GM18508 (cell line): ENCODE data around the gene ADAMTS12.

ENCODE experiments used
- ATAC-seq: cut with Tn5 transposase; IDR thresholded peaks from one replicate; pipeline ENCODE4 v1.9.1; 2021; ENCODE audit warnings: moderate number of reproducible peaks; ENCODE audit not compliant: insufficient read depth, unreplicated experiment

ADAMTS12 gene

DNA sequence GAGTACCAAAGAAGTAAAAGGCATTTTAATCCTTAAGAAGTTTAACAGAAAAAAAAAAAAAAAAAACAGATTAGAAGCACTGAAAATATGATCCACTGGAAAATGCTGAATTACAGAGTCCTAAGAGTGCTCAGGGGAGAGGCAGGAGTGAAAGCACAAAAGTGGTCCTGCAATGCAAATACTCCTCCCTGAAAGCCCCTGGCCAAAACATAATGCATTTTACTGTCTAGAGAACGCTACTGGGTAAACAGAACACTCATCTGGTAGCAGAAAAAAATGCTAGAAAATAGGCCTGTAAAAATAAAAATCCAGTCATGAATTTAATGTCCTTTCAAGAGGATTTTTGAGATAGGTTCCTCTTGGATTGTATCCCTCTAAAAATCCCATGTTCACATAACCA, 81.9 kb downstream of the ADAMTS12 start:
- ATAC-seq = no peak

- no peak for ATAC-seq
Observed at GRCh38 chr5:33808699-33809098, 83.1 kb downstream of the ADAMTS12 start.

- ATAC-seq = no peak
Observed at GRCh38 chr5:33807771-33808170, 84.0 kb downstream of the ADAMTS12 start.

GRCh38 chr5:33806738-33807442, 84.9 kb downstream of the ADAMTS12 start:
- no peak for ATAC-seq

- ATAC-seq = no peak
Observed at GRCh38 chr5:33801292-33801691, 90.5 kb downstream of the ADAMTS12 start.

- ATAC-seq = no peak
Observed at GRCh38 chr5:33800241-33800950, 91.4 kb downstream of the ADAMTS12 start.

GRCh38 chr5:33795496-33795895, 96.3 kb downstream of the ADAMTS12 start:
- no peak for ATAC-seq

DNA sequence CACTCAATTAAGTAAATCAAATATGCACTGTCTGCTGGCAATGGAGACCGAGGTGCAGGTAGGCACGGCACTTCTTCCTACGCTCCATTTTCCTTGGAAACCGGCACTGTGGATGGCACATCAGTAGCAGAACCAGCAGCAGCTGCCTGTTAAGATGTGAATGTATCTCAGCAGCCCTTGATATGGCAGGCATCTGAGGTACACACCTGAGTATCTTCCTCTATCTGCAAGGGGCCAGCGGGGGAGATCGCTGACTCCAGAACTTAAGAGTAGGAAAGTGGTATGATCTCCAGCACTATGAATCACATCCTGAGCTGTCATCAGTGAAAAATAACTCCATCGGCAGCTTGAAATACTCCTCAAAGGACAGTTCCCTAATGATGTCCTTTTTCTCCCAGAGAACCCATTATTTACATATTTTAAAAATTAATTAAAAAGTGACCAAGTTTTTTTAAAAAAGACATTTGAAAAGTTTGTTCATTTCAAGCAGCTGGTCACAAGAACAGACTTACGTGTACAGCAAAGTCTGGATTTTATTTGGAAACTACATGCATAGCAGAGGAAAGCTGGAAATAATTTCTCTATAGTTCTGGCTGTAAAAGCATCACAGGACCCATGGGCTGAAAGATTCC, 97.1 kb downstream of the ADAMTS12 start:
- no peak for ATAC-seq

- ATAC-seq = no peak
Observed at GRCh38 chr5:33793836-33794549, 97.8 kb downstream of the ADAMTS12 start.

DNA sequence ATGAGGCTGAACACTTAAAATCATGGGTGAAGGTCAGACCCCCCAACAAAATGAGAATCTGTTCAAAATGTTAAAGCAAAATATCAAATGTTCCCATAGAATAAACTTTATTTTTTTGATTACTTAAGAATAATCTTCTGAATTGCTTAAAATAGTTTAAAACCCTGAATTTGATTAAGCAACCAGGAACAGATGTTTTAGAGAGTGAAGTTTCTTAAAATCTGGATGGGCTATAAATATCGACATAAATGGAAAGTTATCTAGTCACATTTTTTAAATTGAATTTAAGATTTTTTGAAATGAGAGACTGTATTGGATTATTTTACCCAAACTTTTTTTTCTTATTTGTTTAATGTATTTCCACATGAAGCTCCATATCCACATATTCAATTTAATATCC, 98.5 kb downstream of the ADAMTS12 start:
- ATAC-seq = no peak

DNA sequence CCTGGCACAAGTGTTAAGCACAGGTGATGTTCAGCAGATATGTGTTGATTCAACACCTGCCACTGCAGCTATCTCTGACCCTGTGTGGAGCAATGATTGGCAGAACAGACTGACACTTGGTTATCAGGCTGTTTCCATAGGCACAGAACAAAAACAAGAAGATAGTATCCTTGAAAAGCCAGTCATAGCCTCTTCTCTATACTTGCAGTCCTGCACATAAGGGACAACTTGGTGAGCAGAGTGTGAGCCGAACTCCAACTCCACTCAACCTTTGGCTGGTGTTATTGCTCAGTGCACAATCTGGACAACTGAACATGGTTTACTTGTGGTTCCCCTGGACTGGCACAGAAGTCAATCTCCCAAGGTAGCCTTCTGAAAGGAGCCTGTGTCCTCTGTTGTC, 99.2 kb downstream of the ADAMTS12 start:
- ATAC-seq = no peak

- ATAC-seq = no peak
Observed at GRCh38 chr5:33789567-33789957, 102.2 kb downstream of the ADAMTS12 start.

GRCh38 chr5:33788922-33789566, 102.7 kb downstream of the ADAMTS12 start:
- ATAC-seq = no peak

DNA sequence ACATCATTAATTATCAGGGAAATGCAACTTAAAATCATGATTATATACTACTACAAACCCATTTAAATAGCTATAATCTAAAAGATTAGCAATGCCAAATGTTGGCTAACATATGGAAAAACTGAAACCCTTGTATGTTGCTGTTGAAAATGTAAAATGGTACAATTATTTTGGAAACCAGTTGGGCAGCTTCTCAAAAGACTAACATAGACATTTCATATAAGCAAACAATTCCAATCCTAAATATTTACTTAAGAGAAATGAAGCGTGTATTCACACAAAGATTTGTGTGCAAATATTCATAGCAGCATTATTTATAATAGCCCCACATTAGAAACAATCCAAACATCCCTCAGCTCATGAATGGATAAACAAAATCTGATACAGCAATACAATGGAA, 106.2 kb downstream of the ADAMTS12 start:
- ATAC-seq = no peak

DNA sequence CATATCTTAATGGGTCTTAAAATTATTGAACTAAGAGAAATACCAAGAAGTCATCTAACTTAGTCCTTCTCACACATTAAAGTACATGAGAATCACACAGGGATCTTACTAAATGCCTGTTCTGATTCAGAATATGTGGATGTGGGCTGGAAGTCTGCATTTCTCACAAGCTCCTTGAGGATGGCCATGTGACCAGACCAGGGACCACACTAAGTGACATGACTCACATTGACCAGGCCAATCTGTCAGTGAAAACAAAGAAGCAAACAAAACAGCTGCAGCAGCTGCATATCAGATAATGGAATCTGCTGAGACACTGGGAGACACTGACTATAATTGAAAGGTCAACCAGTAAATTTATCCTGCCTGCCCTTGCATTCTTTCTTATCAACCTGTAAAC, 110.5 kb downstream of the ADAMTS12 start:
- ATAC-seq = no peak

DNA sequence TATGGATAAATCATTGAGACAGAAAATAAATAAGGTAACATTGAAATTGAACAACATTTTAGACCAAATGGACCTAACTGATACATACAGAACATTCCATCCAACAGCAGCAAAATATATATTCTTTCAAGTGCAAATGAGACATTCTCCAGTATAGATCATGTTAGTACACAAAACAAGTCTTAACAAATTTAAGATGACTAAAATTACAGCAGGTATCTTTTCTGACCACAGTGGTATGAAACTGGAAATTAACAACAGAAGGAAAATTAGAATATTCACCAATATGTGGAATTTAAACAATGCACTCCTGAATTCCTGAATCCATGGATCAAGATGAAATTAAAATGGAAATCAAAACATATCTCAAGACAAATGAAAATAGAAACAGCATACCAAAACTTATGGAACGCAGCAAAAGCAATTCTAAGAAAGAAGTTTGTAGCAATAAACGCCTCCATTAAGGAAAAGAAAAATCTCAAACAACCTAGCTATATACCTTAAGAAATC, 115.6 kb downstream of the ADAMTS12 start:
- ATAC-seq = no peak

GRCh38 chr5:33774341-33774740, 117.4 kb downstream of the ADAMTS12 start:
- ATAC-seq = no peak

- ATAC-seq = no peak
Observed at GRCh38 chr5:33772380-33772897, 119.4 kb downstream of the ADAMTS12 start.

DNA sequence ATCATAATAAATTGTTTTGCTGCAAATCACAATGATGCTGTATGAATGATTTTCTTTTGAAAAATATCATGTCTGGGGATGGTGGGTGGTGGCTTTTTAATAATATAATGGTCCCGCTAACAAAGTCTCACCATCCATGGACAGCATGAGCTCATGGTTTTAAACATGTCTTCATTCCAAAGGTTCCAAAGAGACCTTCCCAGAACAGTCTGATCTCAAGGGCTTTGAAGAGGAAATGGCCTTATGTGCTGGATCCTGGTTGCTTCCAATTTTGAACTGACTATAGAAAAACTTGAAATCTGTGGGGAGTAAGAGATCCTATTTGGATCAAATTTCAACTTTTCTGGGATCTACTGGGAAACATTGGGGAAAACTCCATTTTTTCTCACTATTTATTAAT, 121.8 kb downstream of the ADAMTS12 start:
- no peak for ATAC-seq

- ATAC-seq = no peak
Observed at GRCh38 chr5:33769196-33769595, 122.6 kb downstream of the ADAMTS12 start.
